ENCODE measurements around the gene ANKRD36. TPM values are rescaled to one million over a fixed set of nuclear protein-coding genes. Genes with fewer than 3 reads are reported as not detected.
"Not testable (repeated sequence)": the region's sequence is repeated elsewhere in the genome, so short reads cannot be mapped to it uniquely, and the experiment has no call there.

ANKRD36 gene
- total and polyA plus RNA-seq, 2 of the 4 experiments (the other 2 are of a cell fraction), result 2.6 to 20.1 TPM

DNA sequence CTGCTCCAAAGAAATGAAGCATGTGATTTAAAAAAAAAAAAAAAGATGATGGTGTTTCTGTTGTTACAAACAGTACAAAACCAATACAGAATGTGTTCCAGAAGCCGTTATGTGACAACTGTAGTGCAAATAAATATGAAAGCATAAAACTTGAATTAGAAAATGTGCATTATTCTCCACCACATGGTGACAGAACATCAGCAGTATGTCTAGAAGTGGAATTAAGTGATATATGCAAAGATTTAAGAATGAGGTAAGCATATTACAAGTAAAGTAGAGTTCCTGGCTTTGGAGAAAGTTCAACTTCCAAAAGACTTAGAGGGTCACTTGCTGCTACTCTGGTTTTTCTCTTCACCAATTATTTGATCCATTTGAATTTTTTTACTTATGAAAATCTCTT lies 120.0 kb downstream of the ANKRD36 start:
- H3K23ac ChIP-seq (ENCODE audit: low read depth, low read length); H3K9me1 ChIP-seq (ENCODE audit: insufficient read depth, low read length); in situ Hi-C loops (cut with MboI; ENCODE audit: low sequenced_read_pairs); DNase-seq; H4K91ac ChIP-seq (ENCODE audit: insufficient read depth, low read depth, low read length); ATAC-seq (ENCODE audit: low read depth); H3K14ac ChIP-seq (replicated peaks; ENCODE audit: low read depth, low read length); H3K4me3 ChIP-seq (ENCODE audit: insufficient read depth, low read depth, low read length); H3K9ac ChIP-seq (ENCODE audit: low read depth, low read length); H2AK5ac ChIP-seq (ENCODE audit: low read depth, low read length); H4K5ac ChIP-seq (ENCODE audit: low read depth, low read length); H2AK9ac ChIP-seq (replicated peaks; ENCODE audit: low read depth, low read length, poor library complexity); POLR2A ChIA-PET (ENCODE audit: unreplicated experiment); H4K8ac ChIP-seq (ENCODE audit: low read depth in 2 of 2, low read length in 2 of 2); H3K79me1 ChIP-seq (ENCODE audit: low read depth in 1 of 2, low read length in 2 of 2); intact Hi-C loops (cut with micrococcal nuclease); H3K56ac ChIP-seq (ENCODE audit: extremely low read depth, insufficient read depth, low read length); H3K18ac ChIP-seq (ENCODE audit: low read depth, low read length); H4K20me1 ChIP-seq (ENCODE audit: insufficient read depth, low read length); H2BK5ac ChIP-seq (ENCODE audit: low read depth, low read length, poor library complexity, severe bottlenecking); H2BK120ac ChIP-seq (ENCODE audit: low read depth, low read length); H2BK15ac ChIP-seq (ENCODE audit: low read depth, low read length); H3K36me3 ChIP-seq (ENCODE audit: control insufficient read depth, insufficient read depth, low read length); H3K4me1 ChIP-seq (ENCODE audit: control insufficient read depth, insufficient read depth, low read length); CTCF ChIA-PET; H3K4ac ChIP-seq (ENCODE audit: low read depth, low read length); H3K27ac ChIP-seq (ENCODE audit: insufficient read depth, low read length); H2AFZ ChIP-seq (replicated peaks; ENCODE audit: low read length, poor library complexity); H3K4me2 ChIP-seq (ENCODE audit: low read depth, low read length); H2BK20ac ChIP-seq (ENCODE audit: low read depth, low read length); H3K27me3 ChIP-seq (ENCODE audit: control insufficient read depth, insufficient read depth, low read length); BruUV-seq (replicated peaks); dilution Hi-C loops (cut with HindIII; ENCODE audit: low sequenced_read_pairs, unreplicated experiment); H3K9me3 ChIP-seq (ENCODE audit: control insufficient read depth, insufficient read depth, low read length): not testable (repeated sequence)
- WGBS, 2 experiments (ENCODE audit: extremely low coverage in 2 of 2, insufficient read length in 1 of 2), result no CpG with 5 or more reads among the region's 1 CpG

DNA sequence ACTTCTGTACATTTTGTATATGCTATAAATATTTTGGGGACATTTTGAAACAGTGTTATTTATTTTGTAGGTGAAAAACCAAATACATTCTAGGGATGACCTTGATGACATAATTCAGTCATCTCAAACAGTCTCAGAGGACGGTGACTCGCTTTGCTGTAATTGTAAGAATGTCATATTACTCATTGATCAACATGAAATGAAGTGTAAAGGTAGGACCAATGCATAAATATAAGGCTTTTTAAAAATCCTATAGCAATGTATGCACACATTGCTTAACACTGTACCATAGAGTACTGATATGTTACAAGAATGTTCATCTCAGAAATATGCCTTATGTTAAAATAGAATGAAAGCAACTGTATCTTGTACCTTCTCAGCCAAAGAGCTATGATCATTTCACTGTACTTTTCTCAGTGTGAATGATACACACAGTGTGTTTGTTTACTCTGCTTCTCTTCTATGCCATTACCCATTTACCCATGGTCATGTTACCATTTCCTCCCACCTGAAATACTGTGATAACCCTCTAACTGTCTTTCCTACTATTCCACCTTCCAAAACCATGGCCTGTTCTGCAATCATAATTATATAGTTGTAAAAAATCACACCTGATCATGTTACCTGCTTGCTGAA lies 120.8 kb downstream of the ANKRD36 start:
- H3K4me3 ChIP-seq (ENCODE audit: insufficient read depth, low read depth, low read length); DNase-seq; POLR2A ChIA-PET (ENCODE audit: unreplicated experiment); H3K23ac ChIP-seq (ENCODE audit: low read depth, low read length); H2AK9ac ChIP-seq (replicated peaks; ENCODE audit: low read depth, low read length, poor library complexity); H3K9me3 ChIP-seq (ENCODE audit: control insufficient read depth, insufficient read depth, low read length); H2BK15ac ChIP-seq (ENCODE audit: low read depth, low read length); H3K79me1 ChIP-seq (ENCODE audit: low read depth in 1 of 2, low read length in 2 of 2); BruUV-seq (replicated peaks); H4K91ac ChIP-seq (ENCODE audit: insufficient read depth, low read depth, low read length); H3K9me1 ChIP-seq (ENCODE audit: insufficient read depth, low read length); H4K5ac ChIP-seq (ENCODE audit: low read depth, low read length); dilution Hi-C loops (cut with HindIII; ENCODE audit: low sequenced_read_pairs, unreplicated experiment); CTCF ChIA-PET; H2AFZ ChIP-seq (replicated peaks; ENCODE audit: low read length, poor library complexity); H2AK5ac ChIP-seq (ENCODE audit: low read depth, low read length); H3K27me3 ChIP-seq (ENCODE audit: control insufficient read depth, insufficient read depth, low read length); H3K4me2 ChIP-seq (ENCODE audit: low read depth, low read length); H3K56ac ChIP-seq (ENCODE audit: extremely low read depth, insufficient read depth, low read length); H2BK5ac ChIP-seq (ENCODE audit: low read depth, low read length, poor library complexity, severe bottlenecking); H3K4me1 ChIP-seq (ENCODE audit: control insufficient read depth, insufficient read depth, low read length); in situ Hi-C loops (cut with MboI; ENCODE audit: low sequenced_read_pairs); H3K36me3 ChIP-seq (ENCODE audit: control insufficient read depth, insufficient read depth, low read length); H2BK20ac ChIP-seq (ENCODE audit: low read depth, low read length); intact Hi-C loops (cut with micrococcal nuclease); H3K27ac ChIP-seq (ENCODE audit: insufficient read depth, low read length); H4K8ac ChIP-seq (ENCODE audit: low read depth in 2 of 2, low read length in 2 of 2); H2BK120ac ChIP-seq (ENCODE audit: low read depth, low read length); H3K18ac ChIP-seq (ENCODE audit: low read depth, low read length); H3K14ac ChIP-seq (replicated peaks; ENCODE audit: low read depth, low read length); H3K9ac ChIP-seq (ENCODE audit: low read depth, low read length); H3K4ac ChIP-seq (ENCODE audit: low read depth, low read length); H4K20me1 ChIP-seq (ENCODE audit: insufficient read depth, low read length): not testable (repeated sequence)
- ATAC-seq (ENCODE audit: low read depth), result peak; percentile 40
- no CpG with 5 or more reads among the region's 2 CpGs for WGBS, 2 experiments (ENCODE audit: extremely low coverage in 2 of 2, insufficient read length in 1 of 2)

Measured in IMR-90 (cell line).